ENCODE data around the gene AGBL5.

The AGBL5 gene

GRCh38 chr2:27076323-27076722, 24.9 kb downstream of the AGBL5 start:
- TF ChIP-seq ZFX (IDR thresholded peaks at IDR 0.05), result no peak
- no peak for TF ChIP-seq CTCF (conservative IDR thresholded peaks at IDR 0.05)

GRCh38 chr2:27077231-27077630, 25.8 kb downstream of the AGBL5 start:
- no peak overlapping the region for H3K27ac ChIP-seq
- TF ChIP-seq CTCF (conservative IDR thresholded peaks at IDR 0.05) (no peak), ZFX (IDR thresholded peaks at IDR 0.05) (no peak)

More at GRCh38 chr2:27076323-27076722, 24.9 kb downstream of the AGBL5 start:
- no peak overlapping the region for H3K27ac ChIP-seq

GRCh38 chr2:27078267-27079194, 27.1 kb downstream of the AGBL5 start, which contains the start of gene EMILIN1:
EMILIN1 (plus strand) TSS chr2:27078615; CDS start chr2:27079066, 451 bp downstream.
- H3K27ac ChIP-seq, result no peak within 1 kb of the TSS
- TF ChIP-seq CTCF (conservative IDR thresholded peaks at IDR 0.05) (no peak), ZFX (IDR thresholded peaks at IDR 0.05) (no peak)

- no peak overlapping the region for H3K27ac ChIP-seq
These were observed 28.0 kb downstream of the AGBL5 start for GRCh38 chr2:27079233-27080139.

GRCh38 chr2:27080140-27080469, 28.6 kb downstream of the AGBL5 start:
- no peak overlapping the region for H3K27ac ChIP-seq
- TF ChIP-seq ZFX (IDR thresholded peaks at IDR 0.05) (no peak), CTCF (conservative IDR thresholded peaks at IDR 0.05) (no peak)

More at GRCh38 chr2:27079233-27080139, 28.0 kb downstream of the AGBL5 start:
- TF ChIP-seq CTCF (conservative IDR thresholded peaks at IDR 0.05) (no peak), ZFX (IDR thresholded peaks at IDR 0.05) (no peak)

GRCh38 chr2:27080603-27080936, 29.1 kb downstream of the AGBL5 start:
- TF ChIP-seq CTCF (conservative IDR thresholded peaks at IDR 0.05), result no peak
- no peak for TF ChIP-seq ZFX (IDR thresholded peaks at IDR 0.05)
- H3K27ac ChIP-seq, result no peak overlapping the region; the same call in 1 of the 2 replicates

All from C4-2B (cell line).